ENCODE measurements around the gene ANKRD33B. TPM values are rescaled to one million over a fixed set of nuclear protein-coding genes. Genes with fewer than 3 reads are reported as not detected.

Gene ANKRD33B
- total RNA-seq, 1 experiment from 2014 or later = 25.3 TPM

DNA sequence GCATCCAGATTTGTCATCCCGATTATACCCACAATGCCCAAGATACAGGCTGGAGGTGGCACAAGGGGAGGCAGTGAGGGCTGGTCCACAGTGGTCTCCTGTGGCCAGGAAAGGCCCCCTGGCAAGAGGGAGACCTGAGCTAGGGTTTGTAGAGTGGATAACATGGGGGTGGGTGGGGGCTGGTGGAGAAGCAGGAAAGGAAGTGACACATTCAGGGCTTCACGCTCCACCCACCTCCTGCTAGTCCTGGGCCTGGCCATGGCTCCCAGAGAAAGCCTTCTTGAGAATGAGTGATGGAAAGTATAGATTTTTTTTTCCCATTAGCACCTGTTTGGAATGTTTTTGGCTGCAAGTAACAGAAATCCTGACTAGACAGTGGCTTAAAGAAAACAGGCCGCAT, 81.3 kb downstream of the ANKRD33B start:
- no peaks in the 10 kb centered on the region; the same call in 1 of the 2 replicates for H3K36me3 ChIP-seq (ENCODE audit: control insufficient read depth, insufficient read depth, low read length)
- H3K27me3 ChIP-seq (replicated peaks; ENCODE audit: control insufficient read depth, insufficient read depth, low read length) = no peaks in the 10 kb centered on the region
- Mint-ChIP-seq H3K4me1 (ENCODE audit: low read depth, unreplicated experiment) (no peaks in the 10 kb centered on the region), H3K4me3 (ENCODE audit: unreplicated experiment) (no peak overlapping the region), H3K27me3 (ENCODE audit: insufficient read depth, unreplicated experiment) (no peaks in the 10 kb centered on the region), H3K9me3 (ENCODE audit: unreplicated experiment) (no peaks in the 10 kb centered on the region), H3K27ac (ENCODE audit: unreplicated experiment) (no peak overlapping the region), H3K36me3 (ENCODE audit: insufficient read depth, unreplicated experiment) (peaks cover 21% of the 10 kb centered on the region)
- no peaks in the 10 kb centered on the region for H3K4me1 ChIP-seq
- TF ChIP-seq, protein P1, sequence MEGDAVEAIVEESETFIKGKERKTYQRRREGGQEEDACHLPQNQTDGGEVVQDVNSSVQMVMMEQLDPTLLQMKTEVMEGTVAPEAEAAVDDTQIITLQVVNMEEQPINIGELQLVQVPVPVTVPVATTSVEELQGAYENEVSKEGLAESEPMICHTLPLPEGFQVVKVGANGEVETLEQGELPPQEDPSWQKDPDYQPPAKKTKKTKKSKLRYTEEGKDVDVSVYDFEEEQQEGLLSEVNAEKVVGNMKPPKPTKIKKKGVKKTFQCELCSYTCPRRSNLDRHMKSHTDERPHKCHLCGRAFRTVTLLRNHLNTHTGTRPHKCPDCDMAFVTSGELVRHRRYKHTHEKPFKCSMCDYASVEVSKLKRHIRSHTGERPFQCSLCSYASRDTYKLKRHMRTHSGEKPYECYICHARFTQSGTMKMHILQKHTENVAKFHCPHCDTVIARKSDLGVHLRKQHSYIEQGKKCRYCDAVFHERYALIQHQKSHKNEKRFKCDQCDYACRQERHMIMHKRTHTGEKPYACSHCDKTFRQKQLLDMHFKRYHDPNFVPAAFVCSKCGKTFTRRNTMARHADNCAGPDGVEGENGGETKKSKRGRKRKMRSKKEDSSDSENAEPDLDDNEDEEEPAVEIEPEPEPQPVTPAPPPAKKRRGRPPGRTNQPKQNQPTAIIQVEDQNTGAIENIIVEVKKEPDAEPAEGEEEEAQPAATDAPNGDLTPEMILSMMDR (IDR thresholded peaks at IDR 0.05; ENCODE audit: insufficient read depth in 1 of 2, low read depth in 1 of 2, low read length in 1 of 2, severe bottlenecking in 1 of 2, unreplicated experiment in 1 of 2) = no peak
- no peak for DNase-seq
- H3K4me3 ChIP-seq (ENCODE audit: low read depth, low read length) = no peak overlapping the region
- CTCF ChIA-PET = no interaction called here
- intact Hi-C loops (cut with micrococcal nuclease; ENCODE audit: unreplicated experiment) = no loop called here
- POLR2A ChIA-PET = no interaction called here
- no TSS peak for BruUV-seq (replicated peaks)
- no peaks in the 10 kb centered on the region for H3K9me3 ChIP-seq

DNA sequence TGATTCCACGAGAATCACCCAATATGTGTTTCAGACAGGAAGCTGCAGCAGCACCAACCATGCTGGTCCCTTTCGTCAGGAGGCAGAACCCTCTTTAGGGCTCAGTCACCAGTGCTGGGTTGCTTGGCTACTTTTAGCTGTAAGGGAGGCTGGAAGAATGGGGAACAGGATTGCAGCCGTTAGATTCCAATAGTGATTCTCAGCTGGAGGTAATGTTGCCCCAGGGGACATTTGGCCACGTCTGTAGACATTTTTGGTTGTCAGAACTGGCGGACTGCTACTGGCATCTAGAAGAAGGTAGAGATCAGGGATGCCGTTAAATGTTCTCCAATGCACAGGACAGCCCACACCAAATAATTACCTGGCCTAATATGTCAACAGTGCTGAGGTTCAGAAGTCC, 81.8 kb downstream of the ANKRD33B start:
- Mint-ChIP-seq H3K9me3 (ENCODE audit: unreplicated experiment) (no peaks in the 10 kb centered on the region), H3K4me1 (ENCODE audit: low read depth, unreplicated experiment) (no peaks in the 10 kb centered on the region), H3K27ac (ENCODE audit: unreplicated experiment) (no peak overlapping the region), H3K4me3 (ENCODE audit: unreplicated experiment) (no peak overlapping the region), H3K36me3 (ENCODE audit: insufficient read depth, unreplicated experiment) (peaks cover 22% of the 10 kb centered on the region), H3K27me3 (ENCODE audit: insufficient read depth, unreplicated experiment) (no peaks in the 10 kb centered on the region)
- Histone ChIP-seq H3K27me3 (replicated peaks; ENCODE audit: control insufficient read depth, insufficient read depth, low read length) (no peaks in the 10 kb centered on the region), H3K36me3 (ENCODE audit: control insufficient read depth, insufficient read depth, low read length) (no peaks in the 10 kb centered on the region; the same call in 1 of the 2 replicates), H3K4me1 (no peaks in the 10 kb centered on the region), H3K4me3 (ENCODE audit: low read depth, low read length) (no peak overlapping the region), H3K9me3 (no peaks in the 10 kb centered on the region)
- ChIA-PET POLR2A (no interaction called here), CTCF (no interaction called here)
- no peak for DNase-seq
- intact Hi-C loops (cut with micrococcal nuclease; ENCODE audit: unreplicated experiment) = no loop called here
- no TSS peak for BruUV-seq (replicated peaks)
- TF ChIP-seq, protein P1 (IDR thresholded peaks at IDR 0.05; ENCODE audit: insufficient read depth in 1 of 2, low read depth in 1 of 2, low read length in 1 of 2, severe bottlenecking in 1 of 2, unreplicated experiment in 1 of 2) = no peak

DNA sequence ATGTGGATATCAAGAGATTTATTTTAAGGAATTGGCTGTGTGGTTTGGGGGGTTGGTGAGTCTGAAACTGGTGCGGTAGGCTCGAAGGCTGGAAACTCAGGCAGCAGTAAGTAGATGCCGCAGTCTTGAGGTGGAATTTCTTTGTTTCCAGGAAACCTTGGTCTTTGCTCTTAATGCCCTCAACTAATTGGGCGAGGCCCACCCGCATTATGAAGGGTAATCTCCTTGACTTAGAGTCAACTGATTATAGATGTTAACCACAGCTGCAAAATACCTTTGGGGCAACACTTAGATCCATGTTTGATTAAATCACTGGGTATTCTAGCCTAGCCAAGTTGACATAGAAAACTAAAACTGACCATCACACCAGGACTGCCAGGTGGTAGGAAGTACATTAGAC, 83.8 kb downstream of the ANKRD33B start:
- Histone ChIP-seq H3K9me3 (no peaks in the 10 kb centered on the region), H3K36me3 (ENCODE audit: control insufficient read depth, insufficient read depth, low read length) (no peaks in the 10 kb centered on the region), H3K4me3 (ENCODE audit: low read depth, low read length) (no peak overlapping the region), H3K4me1 (no peaks in the 10 kb centered on the region), H3K27me3 (replicated peaks; ENCODE audit: control insufficient read depth, insufficient read depth, low read length) (no peaks in the 10 kb centered on the region)
- Mint-ChIP-seq H3K9me3 (ENCODE audit: unreplicated experiment) (no peaks in the 10 kb centered on the region), H3K27me3 (ENCODE audit: insufficient read depth, unreplicated experiment) (no peaks in the 10 kb centered on the region), H3K4me1 (ENCODE audit: low read depth, unreplicated experiment) (no peaks in the 10 kb centered on the region), H3K4me3 (ENCODE audit: unreplicated experiment) (no peak overlapping the region), H3K27ac (ENCODE audit: unreplicated experiment) (no peak overlapping the region), H3K36me3 (ENCODE audit: insufficient read depth, unreplicated experiment) (peaks cover 28% of the 10 kb centered on the region)
- ChIA-PET CTCF (no interaction called here), POLR2A (no interaction called here)
- no TSS peak for BruUV-seq (replicated peaks)
- intact Hi-C loops (cut with micrococcal nuclease; ENCODE audit: unreplicated experiment) = no loop called here
- TF ChIP-seq, protein P1 (IDR thresholded peaks at IDR 0.05; ENCODE audit: insufficient read depth in 1 of 2, low read depth in 1 of 2, low read length in 1 of 2, severe bottlenecking in 1 of 2, unreplicated experiment in 1 of 2) = no peak
- DNase-seq = no peak
